WTC11 (cell line): ENCODE measurements around the gene GPR68. TPM values are rescaled to one million over a fixed set of nuclear protein-coding genes. Genes with fewer than 3 reads are reported as not detected.

Source experiments
- ATAC-seq: fragments of 200-7000 bp; cut with Tn5 transposase; 2 replicates; pipeline ENCODE4 v1.10.0; 2021; ENCODE audit warnings: mild to moderate bottlenecking, moderate library complexity
- CTCF ChIA-PET: fragments of 300-600 bp; sonication (Branson Sonifier 250); formaldehyde crosslinking; loops from one replicate; lab custom pipeline; 2021; ENCODE audit warnings: antibody characterized with exemption; lab: Charles Lee
- POLR2A ChIA-PET: fragments of 350-600 bp; sonication (Branson Sonifier 250); formaldehyde crosslinking; loops from one replicate; lab custom pipeline; 2021; ENCODE audit warnings: antibody characterized with exemption; lab: Charles Lee
- DNase-seq: peaks from one replicate; pipeline ENCODE4 v3.0.0; 2021; ENCODE audit warnings: low spot score
- H3K27ac Mint-ChIP-seq: 2 replicates; pipeline ENCODE4 v1.8.0; 2021; ENCODE audit warnings: mixed read lengths
- H3K27me3 Mint-ChIP-seq: 2 replicates; pipeline ENCODE4 v1.8.0; 2021; ENCODE audit warnings: low read depth, mild to moderate bottlenecking, moderate library complexity, mixed read lengths
- H3K36me3 Mint-ChIP-seq: 2 replicates; pipeline ENCODE4 v1.8.0; 2021; ENCODE audit warnings: mixed read lengths
- H3K4me1 Mint-ChIP-seq: 2 replicates; pipeline ENCODE4 v1.8.0; 2022; ENCODE audit warnings: mixed read lengths
- H3K4me3 Mint-ChIP-seq: 2 replicates; pipeline ENCODE4 v1.8.0; 2021; ENCODE audit warnings: mild to moderate bottlenecking, moderate library complexity, mixed read lengths
- H3K9me3 Mint-ChIP-seq: 2 replicates; pipeline ENCODE4 v1.8.0; 2021; ENCODE audit warnings: mixed read lengths
- CREB1 ChIP-seq: sonication (generic); formaldehyde crosslinking; IDR thresholded peaks from 2 replicates; pipeline ENCODE4 v1.8.0; 2023; ENCODE audit warnings: mild to moderate bottlenecking, missing genetic modification reagents
- EMX1 ChIP-seq: fragments of 250-450 bp; sonication (Bioruptor Pico); IDR thresholded peaks from 2 replicates; pipeline ENCODE4 v1.8.0; 2021; ENCODE audit warnings: mild to moderate bottlenecking
- FOXJ3 ChIP-seq: sonication (generic); formaldehyde crosslinking; IDR thresholded peaks from 2 replicates; pipeline ENCODE4 v1.9.0; 2021; ENCODE audit warnings: missing genetic modification reagents, mild to moderate bottlenecking, borderline replicate concordance
- GABPB1 ChIP-seq: sonication (generic); formaldehyde crosslinking; IDR thresholded peaks from 2 replicates; pipeline ENCODE4 v1.8.1; 2023; ENCODE audit warnings: mild to moderate bottlenecking, missing genetic modification reagents
- HMGA2 ChIP-seq: fragments of 250-450 bp; sonication (Bioruptor Pico); IDR thresholded peaks from 2 replicates; pipeline ENCODE4 v1.4.0; 2021; ENCODE audit warnings: mild to moderate bottlenecking, moderate library complexity
- KAT7 ChIP-seq: sonication (generic); formaldehyde crosslinking; IDR thresholded peaks from 2 replicates; pipeline ENCODE4 v1.8.1; 2023; ENCODE audit warnings: missing genetic modification reagents, mild to moderate bottlenecking, borderline replicate concordance
- MXD4 ChIP-seq: fragments of 250-450 bp; sonication (Bioruptor Pico); IDR thresholded peaks from 2 replicates; pipeline ENCODE4 v1.8.0; 2021; ENCODE audit warnings: mild to moderate bottlenecking, moderate library complexity, borderline replicate concordance
- NR2C2 ChIP-seq: sonication (generic); formaldehyde crosslinking; IDR thresholded peaks from 2 replicates; pipeline ENCODE4 v1.8.0; 2022; ENCODE audit warnings: mild to moderate bottlenecking, missing genetic modification reagents
- RELA ChIP-seq: sonication (generic); formaldehyde crosslinking; IDR thresholded peaks from 2 replicates; pipeline ENCODE4 v1.8.1; 2022; ENCODE audit warnings: missing genetic modification reagents, mild to moderate bottlenecking, borderline replicate concordance
- ZNF219 ChIP-seq: sonication (generic); formaldehyde crosslinking; IDR thresholded peaks from 2 replicates; pipeline ENCODE4 v1.8.0; 2023; ENCODE audit warnings: missing genetic modification reagents, mild to moderate bottlenecking, borderline replicate concordance
- ZNF317 ChIP-seq: sonication (generic); formaldehyde crosslinking; IDR thresholded peaks from 2 replicates; pipeline ENCODE4 v1.8.1; 2023; ENCODE audit warnings: low read depth, mild to moderate bottlenecking, moderate library complexity, missing genetic modification reagents, borderline replicate concordance
- ZNF671 ChIP-seq: fragments of 250-450 bp; sonication (Bioruptor Pico); IDR thresholded peaks from 2 replicates; pipeline ENCODE4 v1.8.0; 2021; ENCODE audit warnings: mild to moderate bottlenecking
- total RNA-seq: library from RNA; stranded (reverse); gene quantifications from 3 replicates; pipeline ENCODE4 v1.2.3, GENCODE V29; 2021
- TF ChIP-seq, protein P1 (sequence below): fragments of 200-600 bp; IDR thresholded peaks from 2 replicates; pipeline ENCODE4 v1.8.0; 2022; ENCODE audit warnings: antibody characterized with exemption
- TF ChIP-seq, protein P2 (sequence below): fragments of 250-450 bp; sonication (Bioruptor Pico); IDR thresholded peaks from 2 replicates; pipeline ENCODE4 v1.8.0; 2021; ENCODE audit warnings: mild to moderate bottlenecking
- TF ChIP-seq, protein P3 (sequence below): sonication (generic); formaldehyde crosslinking; conservative IDR thresholded peaks from 2 replicates; pipeline ENCODE4 v1.8.1; 2023; ENCODE audit warnings: mild to moderate bottlenecking, low read depth, missing genetic modification reagents, moderate library complexity
- TF ChIP-seq, protein P4 (sequence below): sonication (generic); formaldehyde crosslinking; conservative IDR thresholded peaks from 2 replicates; pipeline ENCODE4 v1.8.1; 2022; ENCODE audit warnings: mild to moderate bottlenecking, missing genetic modification reagents
- TF ChIP-seq, protein P5 (sequence below): fragments of 250-450 bp; sonication (Bioruptor Pico); conservative IDR thresholded peaks from 2 replicates; pipeline ENCODE4 v1.9.0; 2021; ENCODE audit warnings: mild to moderate bottlenecking

GPR68 gene
- total RNA-seq, 1 experiment from 2014 or later = 0.28 TPM

DNA sequence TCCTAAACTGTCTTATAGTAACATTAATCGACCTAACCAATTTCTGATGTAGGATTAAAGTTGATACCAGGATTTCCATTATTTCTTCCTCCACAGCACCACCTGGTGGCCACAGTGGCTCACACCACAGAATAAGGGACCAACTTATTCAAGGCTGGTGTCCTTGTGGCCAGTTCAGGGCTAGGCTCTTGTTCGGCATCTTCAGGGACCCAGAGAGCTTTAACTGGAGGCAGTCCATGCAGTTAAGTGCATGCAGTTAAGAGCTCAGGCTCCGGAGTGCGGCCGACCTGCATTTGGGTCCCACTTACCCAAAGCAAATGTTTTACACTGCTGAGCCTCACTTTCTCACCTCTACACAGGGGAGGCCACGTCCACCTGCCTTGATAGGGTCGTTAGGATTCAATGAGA, 42.0 kb upstream of the GPR68 start:
- TF ChIP-seq, protein P1, sequence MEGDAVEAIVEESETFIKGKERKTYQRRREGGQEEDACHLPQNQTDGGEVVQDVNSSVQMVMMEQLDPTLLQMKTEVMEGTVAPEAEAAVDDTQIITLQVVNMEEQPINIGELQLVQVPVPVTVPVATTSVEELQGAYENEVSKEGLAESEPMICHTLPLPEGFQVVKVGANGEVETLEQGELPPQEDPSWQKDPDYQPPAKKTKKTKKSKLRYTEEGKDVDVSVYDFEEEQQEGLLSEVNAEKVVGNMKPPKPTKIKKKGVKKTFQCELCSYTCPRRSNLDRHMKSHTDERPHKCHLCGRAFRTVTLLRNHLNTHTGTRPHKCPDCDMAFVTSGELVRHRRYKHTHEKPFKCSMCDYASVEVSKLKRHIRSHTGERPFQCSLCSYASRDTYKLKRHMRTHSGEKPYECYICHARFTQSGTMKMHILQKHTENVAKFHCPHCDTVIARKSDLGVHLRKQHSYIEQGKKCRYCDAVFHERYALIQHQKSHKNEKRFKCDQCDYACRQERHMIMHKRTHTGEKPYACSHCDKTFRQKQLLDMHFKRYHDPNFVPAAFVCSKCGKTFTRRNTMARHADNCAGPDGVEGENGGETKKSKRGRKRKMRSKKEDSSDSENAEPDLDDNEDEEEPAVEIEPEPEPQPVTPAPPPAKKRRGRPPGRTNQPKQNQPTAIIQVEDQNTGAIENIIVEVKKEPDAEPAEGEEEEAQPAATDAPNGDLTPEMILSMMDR = peak; percentile 73
- TF ChIP-seq, protein P2, sequence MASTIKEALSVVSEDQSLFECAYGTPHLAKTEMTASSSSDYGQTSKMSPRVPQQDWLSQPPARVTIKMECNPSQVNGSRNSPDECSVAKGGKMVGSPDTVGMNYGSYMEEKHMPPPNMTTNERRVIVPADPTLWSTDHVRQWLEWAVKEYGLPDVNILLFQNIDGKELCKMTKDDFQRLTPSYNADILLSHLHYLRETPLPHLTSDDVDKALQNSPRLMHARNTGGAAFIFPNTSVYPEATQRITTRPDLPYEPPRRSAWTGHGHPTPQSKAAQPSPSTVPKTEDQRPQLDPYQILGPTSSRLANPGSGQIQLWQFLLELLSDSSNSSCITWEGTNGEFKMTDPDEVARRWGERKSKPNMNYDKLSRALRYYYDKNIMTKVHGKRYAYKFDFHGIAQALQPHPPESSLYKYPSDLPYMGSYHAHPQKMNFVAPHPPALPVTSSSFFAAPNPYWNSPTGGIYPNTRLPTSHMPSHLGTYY (CRISPR knock-in tag) = no peak
- TF ChIP-seq, protein P3, sequence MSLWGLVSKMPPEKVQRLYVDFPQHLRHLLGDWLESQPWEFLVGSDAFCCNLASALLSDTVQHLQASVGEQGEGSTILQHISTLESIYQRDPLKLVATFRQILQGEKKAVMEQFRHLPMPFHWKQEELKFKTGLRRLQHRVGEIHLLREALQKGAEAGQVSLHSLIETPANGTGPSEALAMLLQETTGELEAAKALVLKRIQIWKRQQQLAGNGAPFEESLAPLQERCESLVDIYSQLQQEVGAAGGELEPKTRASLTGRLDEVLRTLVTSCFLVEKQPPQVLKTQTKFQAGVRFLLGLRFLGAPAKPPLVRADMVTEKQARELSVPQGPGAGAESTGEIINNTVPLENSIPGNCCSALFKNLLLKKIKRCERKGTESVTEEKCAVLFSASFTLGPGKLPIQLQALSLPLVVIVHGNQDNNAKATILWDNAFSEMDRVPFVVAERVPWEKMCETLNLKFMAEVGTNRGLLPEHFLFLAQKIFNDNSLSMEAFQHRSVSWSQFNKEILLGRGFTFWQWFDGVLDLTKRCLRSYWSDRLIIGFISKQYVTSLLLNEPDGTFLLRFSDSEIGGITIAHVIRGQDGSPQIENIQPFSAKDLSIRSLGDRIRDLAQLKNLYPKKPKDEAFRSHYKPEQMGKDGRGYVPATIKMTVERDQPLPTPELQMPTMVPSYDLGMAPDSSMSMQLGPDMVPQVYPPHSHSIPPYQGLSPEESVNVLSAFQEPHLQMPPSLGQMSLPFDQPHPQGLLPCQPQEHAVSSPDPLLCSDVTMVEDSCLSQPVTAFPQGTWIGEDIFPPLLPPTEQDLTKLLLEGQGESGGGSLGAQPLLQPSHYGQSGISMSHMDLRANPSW (CRISPR knock-in tag) = no peak
- TF ChIP-seq FOXJ3 (no peak), ZNF317 (CRISPR knock-in tag) (no peak)
- Mint-ChIP-seq H3K27me3 (no peaks in the 10 kb centered on the region), H3K36me3 (peaks cover 74% of the 10 kb centered on the region), H3K9me3 (no peaks in the 10 kb centered on the region), H3K4me3 (no peak overlapping the region), H3K4me1 (no peaks in the 10 kb centered on the region), H3K27ac (no peak overlapping the region)
- ATAC-seq (peak; percentile 100), DNase-seq (peak; percentile 83)
- POLR2A ChIA-PET = interaction anchor here (1.0 kb wide), 1 partner anchor 109 kb away, joined by 3 read pairs; no protein-coding TSS in a partner anchor
- CTCF ChIA-PET = interaction anchor here (0.5 to 3.8 kb wide), 48 partner anchors 9 to 413 kb away, joined by 3 to 62 read pairs (median 4); partner anchors contain the start of genes CCDC88C, DGLUCY and GPR68

DNA sequence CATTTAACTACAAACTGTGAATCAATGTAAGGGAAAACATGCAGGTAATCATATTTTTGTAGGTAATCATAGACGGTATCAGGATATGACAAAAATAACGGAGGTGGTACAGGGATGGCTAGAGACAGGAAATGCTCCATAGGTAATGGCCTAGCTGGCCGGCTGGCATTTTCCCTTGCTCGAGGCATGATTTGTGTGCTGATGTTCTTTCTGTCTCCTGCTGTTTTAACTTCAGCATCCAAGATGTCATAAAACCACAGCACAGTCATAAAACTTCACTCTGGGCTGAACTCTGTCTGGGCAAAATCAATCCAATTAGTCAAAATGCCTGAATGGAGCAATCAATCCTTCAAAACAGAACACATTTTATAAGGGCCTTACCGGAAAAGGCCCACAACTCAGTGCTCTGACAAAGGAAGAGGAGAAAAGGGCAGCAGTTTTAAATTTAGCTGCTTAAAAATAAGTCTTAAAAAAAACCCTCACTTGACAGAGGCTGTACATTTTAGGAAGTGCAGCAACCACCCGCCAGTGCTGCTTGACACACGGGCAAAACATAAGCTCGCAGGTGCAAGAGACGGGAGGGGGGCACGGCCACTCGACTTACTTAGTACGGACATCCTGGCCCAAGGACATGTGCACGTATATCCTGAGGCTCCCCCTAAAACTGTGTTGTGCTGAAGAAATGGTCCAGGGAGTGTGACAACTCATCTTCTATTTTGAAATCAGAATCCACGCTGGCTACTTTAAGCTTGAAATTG, 40.5 kb upstream of the GPR68 start:
- H3K27me3 Mint-ChIP-seq = no peaks in the 10 kb centered on the region
- H3K9me3 Mint-ChIP-seq = no peaks in the 10 kb centered on the region
- no peak for ATAC-seq
- no peak overlapping the region for H3K4me3 Mint-ChIP-seq
- ChIA-PET POLR2A (no interaction called here), CTCF (interaction anchor here (1.3 to 3.8 kb wide), 5 partner anchors 15 to 132 kb away, joined by 4 to 62 read pairs (median 16); partner anchors contain the start of genes CCDC88C and GPR68)
- TF ChIP-seq ZNF671 = no peak
- no peak for TF ChIP-seq GABPB1 (CRISPR knock-in tag)
- TF ChIP-seq HMGA2 = no peak
- TF ChIP-seq RELA (CRISPR knock-in tag) = no peak
- TF ChIP-seq, protein P4, sequence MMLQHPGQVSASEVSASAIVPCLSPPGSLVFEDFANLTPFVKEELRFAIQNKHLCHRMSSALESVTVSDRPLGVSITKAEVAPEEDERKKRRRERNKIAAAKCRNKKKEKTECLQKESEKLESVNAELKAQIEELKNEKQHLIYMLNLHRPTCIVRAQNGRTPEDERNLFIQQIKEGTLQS (CRISPR knock-in tag) = no peak
- no peak for TF ChIP-seq KAT7 (CRISPR knock-in tag)
- no peak for TF ChIP-seq ZNF219 (CRISPR knock-in tag)
- TF ChIP-seq, protein P5, sequence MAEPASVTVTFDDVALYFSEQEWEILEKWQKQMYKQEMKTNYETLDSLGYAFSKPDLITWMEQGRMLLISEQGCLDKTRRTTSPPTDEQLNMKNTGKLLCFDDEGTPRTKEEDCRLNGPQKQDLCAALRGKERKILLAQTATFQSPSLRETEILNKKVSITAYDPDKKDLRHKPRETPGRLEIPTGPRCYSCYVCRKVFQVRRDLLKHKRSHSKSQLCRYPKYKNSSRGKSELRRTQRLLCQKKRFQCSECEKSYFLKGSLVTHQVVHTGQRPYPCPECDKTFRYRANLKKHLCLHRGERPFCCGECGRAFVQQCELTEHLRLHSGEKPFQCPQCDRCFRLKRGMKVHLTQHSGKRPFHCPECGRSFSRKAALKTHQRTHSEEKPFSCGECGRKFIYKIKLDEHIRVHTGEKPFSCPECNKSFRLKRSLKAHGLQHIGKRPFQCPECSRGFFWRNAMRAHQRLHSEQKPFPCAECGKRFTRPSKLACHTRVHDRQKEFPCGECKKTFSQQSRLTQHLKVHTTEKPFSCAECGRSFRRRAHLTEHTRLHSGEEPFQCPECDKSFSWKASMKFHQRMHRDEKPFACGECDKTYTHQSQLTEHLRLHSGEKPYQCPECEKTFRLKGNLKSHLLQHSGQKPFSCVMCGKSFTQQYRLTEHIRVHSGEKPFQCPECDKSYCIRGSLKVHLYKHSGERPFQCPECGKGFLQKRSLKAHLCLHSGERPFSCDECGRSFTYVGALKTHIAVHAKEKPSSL = no peak
- no peak for TF ChIP-seq EMX1 (CRISPR knock-in tag)
- no peak for TF ChIP-seq NR2C2 (CRISPR knock-in tag)
- TF ChIP-seq MXD4 (CRISPR knock-in tag) = no peak
- TF ChIP-seq CREB1 (CRISPR knock-in tag) = no peak
- TF ChIP-seq ZNF317 (CRISPR knock-in tag) = no peak
- H3K36me3 Mint-ChIP-seq = peaks cover 65% of the 10 kb centered on the region
- peak overlapping the region; percentile 23; the same call in 1 of the 2 replicates for H3K27ac Mint-ChIP-seq
- no peak for DNase-seq
- no peaks in the 10 kb centered on the region for H3K4me1 Mint-ChIP-seq
